CD4-positive, CD25-positive, alpha-beta regulatory T cell (primary cell): Measurements from ENCODE around the gene SMC6. TPM values are rescaled to one million over a fixed set of nuclear protein-coding genes. Genes with fewer than 3 reads are reported as not detected.

Experiments used
- ATAC-seq, 2 donors: fragments of 150-1000 bp; cut with Tn5 transposase; one replicate each; pipeline ENCODE4 v1.10.0; 2021; ENCODE audit warnings: low read depth in 2 of 2, moderate number of reproducible peaks in 2 of 2, moderate library complexity in 1 of 2
- DNase-seq, 3 donors: peaks; one replicate each; pipeline versions ENCODE4 v3.0.0 to v3.0.0-alpha.2; 2012 to 2022; ENCODE audit warnings: mixed read lengths in 1 of 3
- H3K27ac ChIP-seq: one replicate; pipeline ENCODE4 v1.7.0; 2013; ENCODE audit warnings: mild to moderate bottlenecking, low read length; ENCODE audit not compliant: insufficient read depth, poor library complexity, severe bottlenecking
- H3K27me3 ChIP-seq: one replicate; pipeline ENCODE4 v1.7.0; 2013; ENCODE audit warnings: low read length; ENCODE audit not compliant: control insufficient read depth, insufficient read depth
- H3K36me3 ChIP-seq: one replicate; pipeline ENCODE4 v1.7.0; 2013; ENCODE audit warnings: mild to moderate bottlenecking, low read length, moderate library complexity; ENCODE audit not compliant: control insufficient read depth, insufficient read depth
- H3K4me1 ChIP-seq: 2 replicates; pipeline ENCODE4 v1.7.0; 2013; ENCODE audit warnings: mild to moderate bottlenecking, low read length; ENCODE audit not compliant: insufficient read depth, control insufficient read depth, poor library complexity, severe bottlenecking
- H3K4me3 ChIP-seq: one replicate; pipeline ENCODE4 v1.7.0; 2013; ENCODE audit warnings: low read depth, mild to moderate bottlenecking, low read length, moderate library complexity
- H3K9me3 ChIP-seq, 2 experiments: 1 replicate in 1 of 2; 2 replicates in 1 of 2; pipeline ENCODE4 v1.7.0; 2013; ENCODE audit warnings: low read length in 2 of 2, mild to moderate bottlenecking in 1 of 2, moderate library complexity in 1 of 2; ENCODE audit not compliant: control insufficient read depth in 2 of 2
- H3K27ac Mint-ChIP-seq, 3 donors: one replicate each; pipeline ENCODE4 v1.8.0; 2020 to 2022; ENCODE audit warnings: mild to moderate bottlenecking in 3 of 3, mixed read lengths in 3 of 3, moderate library complexity in 2 of 3
- H3K27me3 Mint-ChIP-seq: one replicate; pipeline ENCODE4 v1.8.0; 2022; ENCODE audit warnings: mild to moderate bottlenecking, mixed read lengths
- H3K36me3 Mint-ChIP-seq: one replicate; pipeline ENCODE4 v1.8.0; 2020; ENCODE audit warnings: mixed read lengths
- H3K4me1 Mint-ChIP-seq, 4 donors: one replicate each; pipeline ENCODE4 v1.8.0; 2020 to 2022; ENCODE audit warnings: mixed read lengths in 4 of 4, mild to moderate bottlenecking in 1 of 4
- H3K4me3 Mint-ChIP-seq, 4 donors: one replicate each; pipeline ENCODE4 v1.8.0; 2020 to 2022; ENCODE audit warnings: mild to moderate bottlenecking in 4 of 4, mixed read lengths in 4 of 4, moderate library complexity in 3 of 4
- H3K9me3 Mint-ChIP-seq, 7 donors: one replicate each; pipeline ENCODE4 v1.8.0; 2020 to 2022; ENCODE audit warnings: mixed read lengths in 7 of 7, mild to moderate bottlenecking in 3 of 7, moderate library complexity in 2 of 7
- polyA plus RNA-seq, 4 donors: library from polyadenylated mRNA; unstranded; fragments of 300-500 nt; fragmentation: Illumina TruSeq; gene quantifications; one replicate each; pipeline ENCODE4 v1.2.3, GENCODE V29; 2021
- total RNA-seq: library from RNA; stranded (reverse); gene quantifications from one replicate; pipeline ENCODE4 v1.2.3, GENCODE V29; 2022

Gene SMC6
- total and polyA plus RNA-seq, 5 donors from 2014 or later, result 11.5 to 34.4 (median 22.8) TPM

DNA sequence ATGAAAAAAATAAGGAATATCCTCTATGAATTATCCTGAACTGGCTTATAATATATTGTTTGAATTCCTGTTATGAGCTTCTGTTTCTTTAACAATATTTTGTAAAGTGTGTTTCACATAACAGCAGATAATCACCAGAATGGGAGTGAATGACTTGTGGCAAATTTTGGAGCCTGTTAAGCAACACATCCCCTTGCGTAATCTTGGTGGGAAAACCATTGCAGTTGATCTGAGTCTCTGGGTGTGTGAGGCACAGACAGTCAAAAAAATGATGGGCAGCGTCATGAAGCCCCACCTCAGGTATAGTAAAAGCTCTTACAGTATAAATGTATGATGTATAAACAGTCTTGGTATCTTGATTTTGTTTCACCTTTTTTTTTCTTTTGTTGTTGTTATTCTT is 6.2 kb upstream of the SMC6 start:
- Mint-ChIP-seq H3K27ac (no peak overlapping the region), H3K4me1 (peaks cover 5 to 28% (median 13%) of the 10 kb centered on the region in 4 donors), H3K9me3 (no peaks in the 10 kb centered on the region), H3K27me3 (no peaks in the 10 kb centered on the region), H3K36me3 (no peaks in the 10 kb centered on the region), H3K4me3 (peak overlapping the region in 1 of 4 donors; percentile 53)
- no peak overlapping the region for H3K4me3 ChIP-seq
- peaks cover 6% of the 10 kb centered on the region for H3K4me1 ChIP-seq
- no peaks in the 10 kb centered on the region for H3K9me3 ChIP-seq
- ATAC-seq, result no peak
- H3K36me3 ChIP-seq, result no peaks in the 10 kb centered on the region
- H3K27ac ChIP-seq, result no peak overlapping the region
- no peak for DNase-seq
- H3K27me3 ChIP-seq, result no peaks in the 10 kb centered on the region

DNA sequence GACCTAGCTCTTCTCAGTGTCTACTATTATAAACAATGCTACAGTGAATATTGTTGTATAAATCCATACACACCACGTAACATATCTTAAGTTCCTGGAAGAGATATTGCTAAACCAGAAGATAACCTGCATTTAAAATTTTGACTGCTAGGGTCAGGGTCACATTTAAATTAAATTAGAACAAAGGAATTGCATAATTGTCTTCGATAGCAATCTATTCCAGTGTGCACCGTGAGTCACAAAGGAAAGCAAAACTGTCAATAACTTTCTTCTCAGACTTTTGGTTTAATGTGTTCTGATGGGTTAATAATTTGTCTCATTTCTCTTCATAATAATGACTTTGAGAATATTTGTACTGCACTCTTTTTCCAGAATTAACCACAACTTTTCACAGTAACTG is 4.5 kb upstream of the SMC6 start:
- Histone ChIP-seq H3K27ac (no peak overlapping the region), H3K4me1 (peaks cover 11% of the 10 kb centered on the region), H3K27me3 (no peaks in the 10 kb centered on the region), H3K9me3 (no peaks in the 10 kb centered on the region), H3K4me3 (peak overlapping the region; percentile 5), H3K36me3 (no peaks in the 10 kb centered on the region)
- H3K9me3 Mint-ChIP-seq, result no peaks in the 10 kb centered on the region
- no peaks in the 10 kb centered on the region for H3K27me3 Mint-ChIP-seq
- no peaks in the 10 kb centered on the region for H3K36me3 Mint-ChIP-seq
- H3K27ac Mint-ChIP-seq, result no peak overlapping the region
- no peak for ATAC-seq
- peak overlapping the region in 1 of 4 donors; percentile 63 for H3K4me3 Mint-ChIP-seq
- no peak for DNase-seq
- peaks cover 7 to 36% (median 16%) of the 10 kb centered on the region in 4 donors for H3K4me1 Mint-ChIP-seq

DNA sequence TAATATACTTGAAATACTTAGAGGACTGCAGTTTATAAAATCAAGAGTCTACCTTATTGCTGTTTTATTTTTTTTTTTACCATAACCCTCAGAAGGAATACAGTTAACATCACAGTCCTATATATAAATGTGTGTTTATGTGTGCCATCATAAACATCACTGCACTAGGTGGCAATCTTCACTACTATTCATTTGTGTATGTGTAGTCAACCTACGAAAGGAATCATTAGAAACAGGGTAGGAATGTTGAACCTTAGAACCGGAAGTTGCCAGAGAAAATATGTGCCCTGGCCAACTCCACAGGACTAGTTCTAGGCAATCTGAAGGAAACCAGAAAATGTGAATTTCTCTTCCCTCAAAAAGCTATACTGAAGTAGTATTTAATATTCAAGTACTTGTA is 3.7 kb upstream of the SMC6 start:
- DNase-seq, result no peak
- no peak overlapping the region for H3K27ac Mint-ChIP-seq
- peaks cover 19% of the 10 kb centered on the region for H3K4me1 ChIP-seq
- no peaks in the 10 kb centered on the region for H3K27me3 Mint-ChIP-seq
- no peak for ATAC-seq
- no peaks in the 10 kb centered on the region for H3K9me3 ChIP-seq
- H3K27me3 ChIP-seq, result no peaks in the 10 kb centered on the region
- no peak overlapping the region for H3K27ac ChIP-seq
- no peaks in the 10 kb centered on the region for H3K36me3 Mint-ChIP-seq
- peaks cover 14 to 43% (median 24%) of the 10 kb centered on the region in 4 donors for H3K4me1 Mint-ChIP-seq
- no peak overlapping the region for H3K4me3 ChIP-seq
- peak overlapping the region in 1 of 4 donors; percentile 60 for H3K4me3 Mint-ChIP-seq
- H3K36me3 ChIP-seq, result no peaks in the 10 kb centered on the region
- H3K9me3 Mint-ChIP-seq, result no peaks in the 10 kb centered on the region

DNA sequence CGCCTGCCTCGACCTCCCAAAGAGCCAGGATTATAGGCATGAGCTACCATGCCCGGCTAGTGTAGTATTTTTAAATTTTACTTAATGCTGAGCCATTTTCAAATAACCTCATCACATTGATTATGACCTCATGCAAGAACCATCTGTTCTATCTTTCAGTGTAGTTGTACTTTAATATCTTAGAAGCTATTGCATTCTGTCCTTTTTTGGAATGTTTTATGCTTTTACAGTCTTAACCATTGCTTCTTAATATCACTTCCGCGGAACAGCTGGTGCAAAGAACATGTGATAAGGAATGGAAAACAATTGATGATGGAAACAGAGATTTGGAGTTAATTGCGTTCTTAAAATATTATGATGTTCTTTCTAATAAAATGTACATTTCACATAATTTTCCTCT is 3.1 kb upstream of the SMC6 start:
- Mint-ChIP-seq H3K4me3 (no peak overlapping the region), H3K36me3 (no peaks in the 10 kb centered on the region)
- no peaks in the 10 kb centered on the region for H3K9me3 ChIP-seq

DNA sequence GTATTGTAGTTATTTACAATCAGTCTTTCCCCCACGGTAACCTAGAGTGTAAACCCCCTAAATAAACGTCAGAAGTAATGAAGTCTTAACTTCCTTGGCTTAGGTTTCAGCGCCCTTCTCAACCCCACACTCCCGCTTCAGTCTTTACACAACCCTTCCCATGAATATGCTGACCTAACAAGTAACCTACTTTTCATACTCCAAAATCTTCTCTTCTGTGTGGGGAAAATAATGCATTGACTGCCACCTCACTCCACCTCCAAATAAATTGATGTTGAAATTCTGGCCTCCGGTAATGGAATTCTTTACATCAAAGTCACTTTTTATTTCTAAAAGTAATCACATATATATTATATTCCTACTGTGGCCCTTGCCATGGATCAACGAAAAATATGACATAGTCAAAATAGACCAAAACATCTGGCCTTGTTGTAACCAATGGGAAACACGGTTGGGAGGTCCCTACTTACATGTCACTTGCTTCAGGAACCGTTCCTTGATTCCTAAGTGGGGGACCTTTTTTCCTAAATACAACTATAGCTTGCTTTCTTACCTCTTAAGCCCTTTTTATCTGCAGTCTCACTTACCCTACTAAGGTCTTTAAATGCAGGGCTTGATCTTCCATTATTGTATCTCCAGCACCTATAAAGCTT is 1.3 kb upstream of the SMC6 start:
- Histone ChIP-seq H3K4me3 (peak overlapping the region; percentile 90), H3K4me1 (peaks cover 23% of the 10 kb centered on the region), H3K27me3 (no peaks in the 10 kb centered on the region), H3K36me3 (no peaks in the 10 kb centered on the region), H3K9me3 (no peaks in the 10 kb centered on the region), H3K27ac (peak overlapping the region; percentile 98)
- ATAC-seq (no peak), DNase-seq (peak in 1 of 3 donors; percentile 9)
- Mint-ChIP-seq H3K4me3 (peak overlapping the region; percentile 88 to 98 (median 96)), H3K4me1 (peaks cover 26 to 61% (median 37%) of the 10 kb centered on the region in 4 donors), H3K27ac (peak overlapping the region; percentile 87 to 96 (median 96)), H3K36me3 (no peaks in the 10 kb centered on the region), H3K9me3 (no peaks in the 10 kb centered on the region), H3K27me3 (no peaks in the 10 kb centered on the region)

More for the DNA sequence above, 3.1 kb upstream of the SMC6 start:
- Mint-ChIP-seq H3K27ac (no peak overlapping the region), H3K9me3 (no peaks in the 10 kb centered on the region), H3K4me1 (peaks cover 19 to 49% (median 30%) of the 10 kb centered on the region in 4 donors), H3K27me3 (no peaks in the 10 kb centered on the region)
- Histone ChIP-seq H3K4me1 (peaks cover 23% of the 10 kb centered on the region), H3K4me3 (no peak overlapping the region), H3K36me3 (no peaks in the 10 kb centered on the region), H3K27ac (no peak overlapping the region), H3K27me3 (no peaks in the 10 kb centered on the region)
- DNase-seq (no peak), ATAC-seq (no peak)

- ATAC-seq (peak; percentile 25 to 29), DNase-seq (peak in 2 of 3 donors; percentile 37 to 69)
- Histone ChIP-seq H3K27ac (peak overlapping the region; percentile 98), H3K27me3 (no peaks in the 10 kb centered on the region), H3K36me3 (no peaks in the 10 kb centered on the region), H3K4me1 (peaks cover 27% of the 10 kb centered on the region), H3K9me3 (no peaks in the 10 kb centered on the region), H3K4me3 (peak overlapping the region; percentile 88)
- H3K4me1 Mint-ChIP-seq, result peaks cover 28 to 52% (median 35%) of the 10 kb centered on the region in 4 donors
- H3K4me3 Mint-ChIP-seq, result peak overlapping the region; percentile 88 to 98 (median 96)
- no peaks in the 10 kb centered on the region for H3K9me3 Mint-ChIP-seq
- H3K27ac Mint-ChIP-seq, result peak overlapping the region; percentile 81 to 96 (median 96)
- no peaks in the 10 kb centered on the region for H3K36me3 Mint-ChIP-seq
- no peaks in the 10 kb centered on the region for H3K27me3 Mint-ChIP-seq
These were observed 463 bp downstream of the SMC6 start for GRCh38 chr2:17752892-17753802.

DNA sequence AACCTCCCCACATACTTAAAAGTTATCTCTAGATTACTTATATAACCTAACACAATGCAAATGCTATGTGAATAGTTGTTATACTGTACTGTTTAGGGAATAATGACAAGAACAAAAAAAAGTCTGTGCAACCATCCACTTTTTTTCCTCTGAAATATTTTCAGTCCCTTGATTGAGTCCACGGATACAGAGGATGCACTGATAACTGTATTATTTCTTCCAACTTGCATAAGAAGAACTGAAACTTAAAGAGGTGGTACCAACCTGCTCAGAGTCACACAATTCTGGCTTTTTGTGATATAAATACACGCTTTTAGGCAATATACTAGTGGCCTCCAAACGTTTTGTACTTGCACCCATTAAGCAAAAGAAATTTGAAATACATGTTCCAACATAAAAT is 1.4 kb downstream of the SMC6 start:
- Histone ChIP-seq H3K4me1 (peaks cover 27% of the 10 kb centered on the region), H3K36me3 (no peaks in the 10 kb centered on the region), H3K27ac (no peak overlapping the region), H3K4me3 (peak overlapping the region; percentile 88), H3K9me3 (no peaks in the 10 kb centered on the region), H3K27me3 (no peaks in the 10 kb centered on the region)
- Mint-ChIP-seq H3K36me3 (no peaks in the 10 kb centered on the region), H3K27me3 (no peaks in the 10 kb centered on the region), H3K27ac (peak overlapping the region; percentile 29 to 81 (median 49)), H3K4me3 (peak overlapping the region; percentile 88 to 97 (median 92)), H3K4me1 (peaks cover 20 to 45% (median 39%) of the 10 kb centered on the region in 4 donors), H3K9me3 (no peaks in the 10 kb centered on the region)
- ATAC-seq (no peak), DNase-seq (no peak)
